Mucosa of gallbladder (tissue), 1 donor: Measurements from ENCODE around the gene GNAQ. TPM values are rescaled to one million over a fixed set of nuclear protein-coding genes. Genes with fewer than 3 reads are reported as not detected.
"Not testable (repeated sequence)": the region's sequence is repeated elsewhere in the genome, so short reads cannot be mapped to it uniquely, and the experiment has no call there.

Experiments used
- DNase-seq: peaks from one replicate; pipeline ENCODE4 v3.0.0-alpha.2; 2020; ENCODE audit warnings: low spot score
- total RNA-seq: library from RNA; stranded (reverse); gene quantifications from one replicate; pipeline ENCODE4 v1.2.1, GENCODE V29; 2021
- donor health status: DM: no; HTN: no; CAD: no.

The GNAQ gene
- total RNA-seq, 1 donor from 2014 or later: 83.6 TPM

DNA sequence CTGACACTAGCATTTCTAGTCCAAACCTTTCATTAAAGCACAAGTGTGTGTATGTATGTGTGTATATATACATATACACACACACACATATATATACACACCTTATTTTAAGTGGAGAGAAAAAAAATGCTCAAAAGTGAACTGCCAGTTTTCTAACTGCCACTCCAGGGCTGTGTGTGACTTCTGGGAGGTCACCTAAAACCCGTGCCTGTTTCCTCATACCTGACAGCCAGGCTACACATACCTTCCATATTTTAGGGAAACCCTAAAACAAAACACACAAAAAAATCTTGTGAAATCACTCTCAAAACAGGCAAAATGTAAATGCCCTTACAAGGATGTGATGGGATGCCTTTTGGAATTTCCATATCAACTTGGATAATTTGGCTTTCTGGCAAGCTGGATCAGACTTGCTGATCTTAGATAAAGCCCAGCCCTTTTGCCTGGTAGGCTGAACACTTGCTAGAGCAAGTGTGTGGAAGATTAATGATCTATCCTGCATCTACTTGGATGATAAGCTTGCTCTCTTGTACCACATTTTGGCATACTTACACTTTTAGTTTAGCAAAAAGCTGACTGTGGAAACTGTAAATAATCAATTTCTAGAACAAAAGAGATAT is 127.8 kb downstream of the GNAQ start:
- DNase-seq: no peak

GRCh38 chr9:77901771-77902170 is 129.8 kb downstream of the GNAQ start:
- DNase-seq: no peak

- DNase-seq: no peak
These were observed 130.6 kb downstream of the GNAQ start for GRCh38 chr9:77901018-77901417.

GRCh38 chr9:77899679-77900354 is 131.8 kb downstream of the GNAQ start:
- no peak for DNase-seq

GRCh38 chr9:77898864-77899263 is 132.7 kb downstream of the GNAQ start:
- DNase-seq: no peak

GRCh38 chr9:77896938-77897667 is 134.5 kb downstream of the GNAQ start:
- no peak for DNase-seq

- DNase-seq: no peak
These were observed 135.2 kb downstream of the GNAQ start for GRCh38 chr9:77896269-77896937.

- DNase-seq: no peak
These were observed 137.9 kb downstream of the GNAQ start for GRCh38 chr9:77893706-77894105.

GRCh38 chr9:77892955-77893514 is 138.6 kb downstream of the GNAQ start:
- DNase-seq: no peak

DNA sequence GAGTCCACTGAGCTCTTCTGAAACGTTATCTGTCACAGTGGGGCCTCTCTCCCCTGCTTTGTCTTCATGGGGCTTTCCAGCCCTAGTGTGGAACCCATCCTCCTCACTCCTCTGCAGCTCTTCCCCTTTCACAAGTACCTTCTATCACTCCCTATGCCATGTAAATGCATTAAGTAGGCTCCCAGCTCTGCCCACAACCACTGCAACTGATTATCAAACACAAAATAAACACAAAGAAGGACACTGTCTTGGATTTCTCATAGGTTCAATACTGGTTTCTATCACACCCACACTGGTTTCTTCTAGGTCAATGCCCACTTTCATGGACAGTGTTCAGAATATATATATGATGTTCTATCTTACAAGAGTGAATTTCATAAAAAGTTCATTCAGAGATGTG is 139.4 kb downstream of the GNAQ start:
- no peak for DNase-seq

- no peak for DNase-seq
These were observed 140.3 kb downstream of the GNAQ start for GRCh38 chr9:77891128-77891800.

DNA sequence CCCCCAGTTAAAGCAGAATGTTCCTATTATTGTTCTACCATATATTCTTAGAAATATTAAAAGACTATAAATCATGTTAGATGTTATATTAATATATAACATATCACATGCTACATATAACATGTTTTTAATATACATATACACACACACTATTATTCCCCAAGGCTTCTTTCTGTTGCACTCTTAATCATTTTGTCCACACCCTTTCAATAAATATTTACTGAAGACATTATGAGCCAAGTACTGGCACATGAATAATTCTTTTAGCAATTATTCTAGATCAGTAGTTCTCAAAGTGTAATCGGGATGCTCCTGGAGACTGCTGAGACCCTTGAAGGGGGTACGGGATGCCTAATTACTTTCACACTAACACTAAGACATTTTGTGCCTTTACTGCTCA is 143.9 kb downstream of the GNAQ start:
- no peak for DNase-seq

GRCh38 chr9:77885104-77885672 is 146.4 kb downstream of the GNAQ start:
- no peak for DNase-seq

- no peak for DNase-seq
These were observed 147.5 kb downstream of the GNAQ start for GRCh38 chr9:77883846-77884771.

DNA sequence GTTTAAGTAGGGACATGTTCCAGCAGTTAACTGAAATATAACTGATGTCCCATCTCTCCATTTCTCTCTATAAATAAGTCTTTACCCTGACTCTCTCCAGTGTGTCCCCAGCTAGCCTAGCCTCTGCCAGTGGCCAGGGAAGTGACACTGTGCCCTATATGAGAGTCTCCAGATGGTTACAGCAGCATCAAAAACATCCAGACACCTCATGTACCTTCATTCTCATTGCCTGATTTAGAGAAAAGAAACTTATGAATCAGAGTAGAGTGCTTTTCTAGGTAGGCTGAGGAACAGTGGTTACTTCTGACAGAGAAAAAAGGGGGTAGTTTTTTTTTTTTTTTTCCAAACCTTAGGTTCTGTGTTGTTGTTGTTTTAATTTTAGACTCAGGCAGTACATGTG is 148.5 kb downstream of the GNAQ start:
- DNase-seq: no peak

DNA sequence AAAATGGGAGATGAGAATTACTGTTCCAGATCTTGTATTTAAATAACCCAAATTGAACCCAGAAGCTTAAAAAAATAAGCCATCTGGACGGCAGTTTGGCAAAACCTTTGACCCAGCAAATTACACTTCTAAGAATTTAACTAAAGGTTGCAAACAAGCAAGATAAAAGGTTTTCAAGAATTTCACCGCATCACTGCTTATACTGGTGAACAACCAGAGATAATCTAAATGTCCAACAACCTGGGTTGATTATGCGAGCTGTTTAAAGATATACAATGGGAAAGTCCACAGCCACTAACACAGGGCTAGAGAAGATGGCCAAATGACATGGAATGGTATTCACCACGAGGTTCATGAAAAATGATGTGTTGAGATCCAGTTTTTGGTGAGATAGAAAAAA is 149.3 kb downstream of the GNAQ start:
- DNase-seq: no peak

DNA sequence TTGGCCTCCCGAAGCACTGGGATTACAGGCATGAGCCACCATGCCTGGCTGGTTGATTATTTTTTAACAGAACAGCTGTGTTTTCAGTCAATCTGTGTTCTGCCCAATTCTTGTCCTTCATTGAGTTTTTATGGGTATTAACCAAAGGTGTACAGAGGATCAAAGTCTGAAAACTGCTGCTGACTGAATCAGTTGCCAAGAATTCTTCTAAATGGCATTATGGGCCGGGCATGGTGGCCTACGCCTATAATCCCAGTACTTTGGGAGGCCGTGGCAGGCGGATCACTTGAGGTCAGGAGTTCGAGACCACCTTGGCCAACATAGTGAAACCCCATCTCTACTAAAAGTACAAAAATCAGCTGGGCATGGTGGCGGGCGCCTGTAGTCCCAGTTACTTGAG is 150.0 kb downstream of the GNAQ start:
- DNase-seq: not testable (repeated sequence)

DNA sequence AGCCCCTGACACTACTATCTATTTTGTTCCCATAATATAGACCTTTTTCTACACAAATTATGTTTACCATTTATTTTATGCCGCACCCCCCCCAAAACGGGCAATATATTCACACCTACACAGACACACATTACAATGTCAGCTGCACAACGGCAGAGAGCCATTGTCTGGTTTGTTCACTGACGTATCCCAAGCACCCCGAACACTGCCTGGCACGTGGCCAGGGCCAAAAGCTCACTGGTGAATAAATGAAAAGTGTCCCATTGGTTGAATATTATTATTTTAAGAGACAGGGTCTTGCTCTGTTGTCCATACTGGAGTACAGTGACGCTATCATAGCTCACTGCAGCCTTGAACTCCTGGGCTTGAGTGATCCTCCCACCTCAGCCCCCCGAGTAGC is 150.5 kb downstream of the GNAQ start:
- no peak for DNase-seq

DNA sequence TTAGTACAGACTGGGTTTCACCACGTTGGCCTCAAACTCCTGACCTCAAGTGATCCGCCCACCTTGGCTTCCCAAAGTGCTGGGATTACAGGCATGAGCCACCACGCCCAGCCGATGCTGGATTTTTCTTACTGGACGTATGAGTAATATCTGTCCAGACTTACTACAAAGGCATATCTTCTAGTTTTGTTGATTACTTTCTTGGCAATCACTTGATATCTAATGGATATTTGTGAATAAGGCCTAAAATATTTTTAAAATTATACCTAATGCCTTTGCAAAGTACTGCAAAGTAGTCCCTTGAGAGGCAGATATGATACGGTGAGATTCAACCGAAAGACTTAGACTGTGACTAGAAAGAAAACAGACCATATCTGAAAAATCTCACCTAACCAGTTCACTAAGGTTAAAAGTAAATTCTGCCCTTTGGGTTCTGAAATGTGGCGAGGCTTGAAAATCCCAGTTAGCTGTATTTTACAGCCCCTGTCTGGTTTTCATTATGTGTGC is 152.1 kb downstream of the GNAQ start:
- DNase-seq: no peak

DNA sequence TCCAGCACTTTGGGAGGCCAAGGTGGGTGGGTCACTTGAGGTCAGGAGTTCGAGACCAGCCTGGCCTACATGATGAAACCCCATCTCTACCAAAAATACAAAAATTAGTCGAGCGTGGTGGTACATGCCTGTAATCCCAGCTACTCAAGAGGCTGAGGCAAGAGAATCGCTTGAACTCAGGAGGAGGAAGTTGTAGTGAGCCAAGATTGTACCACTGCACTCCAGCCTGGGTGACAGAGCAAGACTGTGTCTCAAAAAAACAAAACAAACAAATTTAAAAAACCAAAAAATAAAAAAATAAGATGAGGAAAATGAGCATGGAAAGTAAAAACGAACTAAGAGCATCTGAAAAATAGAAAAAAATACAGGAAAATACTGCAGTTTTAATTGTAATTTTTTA is 152.8 kb downstream of the GNAQ start:
- DNase-seq: not testable (repeated sequence)
